HepG2 (cell line): ENCODE measurements around the gene SNRPD2. TPM values are rescaled to one million over a fixed set of nuclear protein-coding genes. Genes with fewer than 3 reads are reported as not detected.
A peak's percentile ranks its signal among the peaks of the same experiment; 100 is the strongest.

Experiments
- ATF7-NPFF ChIP-seq: sonication (generic); formaldehyde crosslinking; IDR thresholded peaks from 2 replicates; pipeline ENCODE4 v1.8.1; 2023; ENCODE audit warnings: mild to moderate bottlenecking, low read depth, missing genetic modification reagents, moderate library complexity
- EEA1 ChIP-seq: sonication (generic); formaldehyde crosslinking; IDR thresholded peaks from 2 replicates; pipeline ENCODE4 v1.5.1; 2020; ENCODE audit warnings: mild to moderate bottlenecking, missing genetic modification reagents, borderline replicate concordance
- GPN1 ChIP-seq: sonication (generic); formaldehyde crosslinking; IDR thresholded peaks from 2 replicates; pipeline ENCODE4 v1.5.1; 2020; ENCODE audit warnings: missing genetic modification reagents, borderline replicate concordance
- HCFC1 ChIP-seq: fragments of 150-350 bp; IDR thresholded peaks from 2 replicates; pipeline ENCODE4 v1.6.1; 2014; ENCODE audit warnings: low read depth, low read length
- RBM22 ChIP-seq: fragments of 200-400 bp; formaldehyde crosslinking; optimal IDR thresholded peaks from 2 replicates; pipeline ENCODE3; 2017; ENCODE audit warnings: mild to moderate bottlenecking, low read length, moderate library complexity
- SP5 ChIP-seq: IDR thresholded peaks from 2 replicates; pipeline ENCODE4 v1.6.1; 2016; ENCODE audit warnings: low read depth, borderline replicate concordance
- STAT5B ChIP-seq: sonication (generic); formaldehyde crosslinking; IDR thresholded peaks from 2 replicates; pipeline ENCODE4 v1.4.0; 2020; ENCODE audit warnings: missing genetic modification reagents
- TBX2 ChIP-seq: sonication (generic); formaldehyde crosslinking; IDR thresholded peaks from 2 replicates; pipeline ENCODE4 v1.5.0; 2020; ENCODE audit warnings: missing genetic modification reagents, mild to moderate bottlenecking, borderline replicate concordance
- ZNF274 ChIP-seq: sonication (generic); formaldehyde crosslinking; IDR thresholded peaks from 2 replicates; pipeline ENCODE4 v1.5.1; 2020; ENCODE audit warnings: mild to moderate bottlenecking, missing genetic modification reagents
- ZNF30 ChIP-seq: sonication (generic); formaldehyde crosslinking; IDR thresholded peaks from 2 replicates; pipeline ENCODE4 v1.5.0; 2020; ENCODE audit warnings: mild to moderate bottlenecking, missing genetic modification reagents
- ZNF326 ChIP-seq: sonication (generic); formaldehyde crosslinking; IDR thresholded peaks from 2 replicates; pipeline ENCODE4 v1.4.0; 2020; ENCODE audit warnings: missing genetic modification reagents, borderline replicate concordance
- ZNF33B ChIP-seq: sonication (generic); formaldehyde crosslinking; IDR thresholded peaks from 2 replicates; pipeline ENCODE4 v1.5.1; 2020; ENCODE audit warnings: mild to moderate bottlenecking, missing genetic modification reagents
- ZNF703 ChIP-seq: sonication (generic); formaldehyde crosslinking; IDR thresholded peaks from 2 replicates; pipeline ENCODE4 v1.5.1; 2020; ENCODE audit warnings: missing genetic modification reagents, mild to moderate bottlenecking, moderate library complexity, borderline replicate concordance
- polyA plus RNA-seq, 8 experiments: library from polyadenylated mRNA; depleted of rRNA in 3 of 8; stranded (reverse) in 7 of 8; unstranded in 1 of 8; fragments of >200 nt; fragmentation: Illumina TruSeq in 4 of 8; extraction: Trizol in 4 of 8; gene quantifications; 2 replicates each; pipeline versions ENCODE4 v1.2.1 to v1.2.3, GENCODE V29; 2011 to 2016; ENCODE audit warnings: low read depth in 4 of 8, missing spikeins in 1 of 8, mixed read lengths in 1 of 8; ENCODE audit not compliant: insufficient read depth in 1 of 8
- total RNA-seq, 5 experiments: library from RNA; depleted of rRNA; stranded (reverse); fragments of >200 nt; fragmentation: Illumina TruSeq; extraction: Trizol; gene quantifications; 2 replicates each; pipeline ENCODE4 v1.2.3, GENCODE V29; 2016; ENCODE audit warnings: low read depth in 1 of 5
- TF ChIP-seq, protein P1 (sequence below): sonication (generic); formaldehyde crosslinking; IDR thresholded peaks from 2 replicates; pipeline ENCODE4 v1.5.0; 2020; ENCODE audit warnings: missing genetic modification reagents
- TF ChIP-seq, protein P2 (sequence below): sonication (generic); formaldehyde crosslinking; IDR thresholded peaks from 2 replicates; pipeline ENCODE4 v1.8.0; 2023; ENCODE audit warnings: mild to moderate bottlenecking, missing genetic modification reagents
- TF ChIP-seq, protein P3 (sequence below): sonication (generic); formaldehyde crosslinking; IDR thresholded peaks from 2 replicates; pipeline ENCODE4; 2020; ENCODE audit warnings: missing genetic modification reagents, mild to moderate bottlenecking, borderline replicate concordance
- TF ChIP-seq, protein P4 (sequence below): sonication (generic); formaldehyde crosslinking; conservative IDR thresholded peaks from 2 replicates; pipeline ENCODE4 v1.4.0; 2020; ENCODE audit warnings: mild to moderate bottlenecking, missing genetic modification reagents, moderate library complexity

The SNRPD2 gene
- total and polyA plus RNA-seq, 2 of the 13 experiments (the other 11 are each of a cell fraction or from before 2014, with no cell fraction given), result 299 to 485 TPM

DNA sequence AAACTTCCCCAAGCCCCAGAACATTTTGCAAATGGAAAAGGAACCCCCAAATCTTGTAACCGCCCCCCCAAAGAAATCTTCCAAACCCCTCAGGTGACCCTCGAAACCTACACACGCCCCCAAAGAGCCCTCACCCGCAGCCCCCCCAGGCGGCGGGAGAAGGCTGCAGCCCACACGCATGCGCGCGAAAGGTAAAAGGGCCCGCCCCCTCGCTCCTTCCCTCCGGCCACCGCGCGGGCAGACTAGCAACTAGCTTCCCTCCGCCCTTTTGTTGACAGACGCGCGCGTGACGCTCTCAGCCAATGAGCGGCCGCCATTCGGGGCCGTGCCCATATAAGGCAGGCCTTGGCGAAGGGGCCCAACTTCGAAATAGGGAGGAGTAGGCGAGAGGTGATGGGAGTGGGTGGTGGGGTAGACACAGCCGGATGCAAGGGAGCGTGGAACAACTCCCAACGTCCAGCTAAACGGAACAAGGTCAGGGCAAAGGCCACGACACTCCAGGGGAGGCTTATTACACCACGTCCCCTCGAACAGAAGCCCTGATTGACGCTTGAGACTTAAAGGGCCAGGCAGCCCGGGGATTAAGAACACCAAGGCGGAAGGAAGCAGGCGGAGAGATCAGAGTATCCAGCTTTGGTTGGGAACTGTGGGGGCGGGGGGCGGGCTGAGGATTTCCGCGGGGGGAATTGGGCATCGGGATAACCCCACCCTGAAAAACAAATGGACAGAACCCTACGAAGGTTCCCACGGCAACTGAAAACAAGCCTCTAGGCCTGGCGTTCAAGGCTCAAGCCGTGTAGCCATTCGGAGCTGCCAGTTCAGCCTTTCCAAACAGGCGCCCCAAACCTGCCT is 25.6 kb upstream of the SNRPD2 start (continued):
- TF ChIP-seq, protein P1, sequence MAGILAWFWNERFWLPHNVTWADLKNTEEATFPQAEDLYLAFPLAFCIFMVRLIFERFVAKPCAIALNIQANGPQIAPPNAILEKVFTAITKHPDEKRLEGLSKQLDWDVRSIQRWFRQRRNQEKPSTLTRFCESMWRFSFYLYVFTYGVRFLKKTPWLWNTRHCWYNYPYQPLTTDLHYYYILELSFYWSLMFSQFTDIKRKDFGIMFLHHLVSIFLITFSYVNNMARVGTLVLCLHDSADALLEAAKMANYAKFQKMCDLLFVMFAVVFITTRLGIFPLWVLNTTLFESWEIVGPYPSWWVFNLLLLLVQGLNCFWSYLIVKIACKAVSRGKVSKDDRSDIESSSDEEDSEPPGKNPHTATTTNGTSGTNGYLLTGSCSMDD (CRISPR knock-in tag), result no peak
- no peak; the same call in 1 of the 2 replicates for TF ChIP-seq ATF7-NPFF
- TF ChIP-seq ZNF326 (CRISPR knock-in tag), result no peak
- TF ChIP-seq ZNF274 (CRISPR knock-in tag), result no peak
- no peak for TF ChIP-seq ZNF30 (CRISPR knock-in tag)
- TF ChIP-seq TBX2 (CRISPR knock-in tag), result peak; percentile 98
- peak; percentile 44; the same call in 1 of the 2 replicates for TF ChIP-seq HCFC1
- TF ChIP-seq GPN1 (CRISPR knock-in tag), result no peak
- no peak for TF ChIP-seq ZNF703 (CRISPR knock-in tag)
- no peak for TF ChIP-seq STAT5B (CRISPR knock-in tag)
- no peak; the same call in 1 of the 2 replicates for TF ChIP-seq EEA1 (CRISPR knock-in tag)
- peak; percentile 83; the same call in 1 of the 2 replicates for TF ChIP-seq SP5 (CRISPR knock-in tag)
- TF ChIP-seq, protein P2, sequence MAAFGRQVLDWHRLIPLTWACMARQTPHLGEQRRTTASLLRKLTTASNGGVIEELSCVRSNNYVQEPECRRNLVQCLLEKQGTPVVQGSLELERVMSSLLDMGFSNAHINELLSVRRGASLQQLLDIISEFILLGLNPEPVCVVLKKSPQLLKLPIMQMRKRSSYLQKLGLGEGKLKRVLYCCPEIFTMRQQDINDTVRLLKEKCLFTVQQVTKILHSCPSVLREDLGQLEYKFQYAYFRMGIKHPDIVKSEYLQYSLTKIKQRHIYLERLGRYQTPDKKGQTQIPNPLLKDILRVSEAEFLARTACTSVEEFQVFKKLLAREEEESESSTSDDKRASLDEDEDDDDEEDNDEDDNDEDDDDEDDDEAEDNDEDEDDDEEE (CRISPR knock-in tag), result no peak
- no peak for TF ChIP-seq ZNF33B
- TF ChIP-seq RBM22, result no peak
- TF ChIP-seq, protein P3, sequence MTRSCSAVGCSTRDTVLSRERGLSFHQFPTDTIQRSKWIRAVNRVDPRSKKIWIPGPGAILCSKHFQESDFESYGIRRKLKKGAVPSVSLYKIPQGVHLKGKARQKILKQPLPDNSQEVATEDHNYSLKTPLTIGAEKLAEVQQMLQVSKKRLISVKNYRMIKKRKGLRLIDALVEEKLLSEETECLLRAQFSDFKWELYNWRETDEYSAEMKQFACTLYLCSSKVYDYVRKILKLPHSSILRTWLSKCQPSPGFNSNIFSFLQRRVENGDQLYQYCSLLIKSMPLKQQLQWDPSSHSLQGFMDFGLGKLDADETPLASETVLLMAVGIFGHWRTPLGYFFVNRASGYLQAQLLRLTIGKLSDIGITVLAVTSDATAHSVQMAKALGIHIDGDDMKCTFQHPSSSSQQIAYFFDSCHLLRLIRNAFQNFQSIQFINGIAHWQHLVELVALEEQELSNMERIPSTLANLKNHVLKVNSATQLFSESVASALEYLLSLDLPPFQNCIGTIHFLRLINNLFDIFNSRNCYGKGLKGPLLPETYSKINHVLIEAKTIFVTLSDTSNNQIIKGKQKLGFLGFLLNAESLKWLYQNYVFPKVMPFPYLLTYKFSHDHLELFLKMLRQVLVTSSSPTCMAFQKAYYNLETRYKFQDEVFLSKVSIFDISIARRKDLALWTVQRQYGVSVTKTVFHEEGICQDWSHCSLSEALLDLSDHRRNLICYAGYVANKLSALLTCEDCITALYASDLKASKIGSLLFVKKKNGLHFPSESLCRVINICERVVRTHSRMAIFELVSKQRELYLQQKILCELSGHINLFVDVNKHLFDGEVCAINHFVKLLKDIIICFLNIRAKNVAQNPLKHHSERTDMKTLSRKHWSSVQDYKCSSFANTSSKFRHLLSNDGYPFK, result peak; percentile 48; the same call in 1 of the 2 replicates
- TF ChIP-seq, protein P4, sequence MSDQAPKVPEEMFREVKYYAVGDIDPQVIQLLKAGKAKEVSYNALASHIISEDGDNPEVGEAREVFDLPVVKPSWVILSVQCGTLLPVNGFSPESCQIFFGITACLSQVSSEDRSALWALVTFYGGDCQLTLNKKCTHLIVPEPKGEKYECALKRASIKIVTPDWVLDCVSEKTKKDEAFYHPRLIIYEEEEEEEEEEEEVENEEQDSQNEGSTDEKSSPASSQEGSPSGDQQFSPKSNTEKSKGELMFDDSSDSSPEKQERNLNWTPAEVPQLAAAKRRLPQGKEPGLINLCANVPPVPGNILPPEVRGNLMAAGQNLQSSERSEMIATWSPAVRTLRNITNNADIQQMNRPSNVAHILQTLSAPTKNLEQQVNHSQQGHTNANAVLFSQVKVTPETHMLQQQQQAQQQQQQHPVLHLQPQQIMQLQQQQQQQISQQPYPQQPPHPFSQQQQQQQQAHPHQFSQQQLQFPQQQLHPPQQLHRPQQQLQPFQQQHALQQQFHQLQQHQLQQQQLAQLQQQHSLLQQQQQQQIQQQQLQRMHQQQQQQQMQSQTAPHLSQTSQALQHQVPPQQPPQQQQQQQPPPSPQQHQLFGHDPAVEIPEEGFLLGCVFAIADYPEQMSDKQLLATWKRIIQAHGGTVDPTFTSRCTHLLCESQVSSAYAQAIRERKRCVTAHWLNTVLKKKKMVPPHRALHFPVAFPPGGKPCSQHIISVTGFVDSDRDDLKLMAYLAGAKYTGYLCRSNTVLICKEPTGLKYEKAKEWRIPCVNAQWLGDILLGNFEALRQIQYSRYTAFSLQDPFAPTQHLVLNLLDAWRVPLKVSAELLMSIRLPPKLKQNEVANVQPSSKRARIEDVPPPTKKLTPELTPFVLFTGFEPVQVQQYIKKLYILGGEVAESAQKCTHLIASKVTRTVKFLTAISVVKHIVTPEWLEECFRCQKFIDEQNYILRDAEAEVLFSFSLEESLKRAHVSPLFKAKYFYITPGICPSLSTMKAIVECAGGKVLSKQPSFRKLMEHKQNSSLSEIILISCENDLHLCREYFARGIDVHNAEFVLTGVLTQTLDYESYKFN (CRISPR knock-in tag), result peak; percentile 96
